Mucosa of gallbladder (tissue), 1 donor: Measurements from ENCODE around the gene RNASEH2A. TPM values are rescaled to one million over a fixed set of nuclear protein-coding genes. Genes with fewer than 3 reads are reported as not detected.

Source experiments
- DNase-seq: peaks from one replicate; pipeline ENCODE4 v3.0.0-alpha.2; 2020; ENCODE audit warnings: low spot score
- total RNA-seq: library from RNA; stranded (reverse); gene quantifications from one replicate; pipeline ENCODE4 v1.2.1, GENCODE V29; 2021
- donor health status: DM: no; HTN: no; CAD: no.

Gene RNASEH2A
- total RNA-seq = 7.3 TPM

GRCh38 chr19:12806242-12807081 is at the start of gene RNASEH2A:
RNASEH2A (plus strand) TSS chr19:12806584; CDS start chr19:12806674, 90 bp downstream.
- DNase-seq = peak; percentile 91

GRCh38 chr19:12757544-12758274 is 48.7 kb upstream of the RNASEH2A start:
- peak; percentile 62 for DNase-seq

GRCh38 chr19:12759686-12760085 is 46.7 kb upstream of the RNASEH2A start:
- no peak for DNase-seq

GRCh38 chr19:12763100-12763499 is 43.3 kb upstream of the RNASEH2A start:
- DNase-seq = no peak

- DNase-seq = no peak
These were observed 41.7 kb upstream of the RNASEH2A start for GRCh38 chr19:12764698-12765097.

- DNase-seq = peak; percentile 74
These were observed 40.3 kb upstream of the RNASEH2A start for GRCh38 chr19:12766051-12766521.

GRCh38 chr19:12767150-12767549 is 39.2 kb upstream of the RNASEH2A start:
- DNase-seq = no peak

GRCh38 chr19:12767666-12768065 is 38.7 kb upstream of the RNASEH2A start:
- DNase-seq = no peak

GRCh38 chr19:12769689-12770088 is 36.7 kb upstream of the RNASEH2A start:
- DNase-seq = no peak

GRCh38 chr19:12770922-12771321 is 35.5 kb upstream of the RNASEH2A start:
- no peak for DNase-seq

GRCh38 chr19:12772323-12772722 is 34.1 kb upstream of the RNASEH2A start:
- no peak for DNase-seq

GRCh38 chr19:12773571-12773970 is 32.8 kb upstream of the RNASEH2A start:
- no peak for DNase-seq

GRCh38 chr19:12774588-12775555 is 31.5 kb upstream of the RNASEH2A start, which contains the start of gene HOOK2:
HOOK2 (minus strand) TSS chr19:12775552; CDS start chr19:12775449, 103 bp downstream.
- peak; percentile 94 for DNase-seq

- peak; percentile 72 for DNase-seq
These were observed 29.0 kb upstream of the RNASEH2A start for GRCh38 chr19:12777217-12778016.

- peak; percentile 57 for DNase-seq
These were observed 28.1 kb upstream of the RNASEH2A start for GRCh38 chr19:12778017-12778904.

- no peak for DNase-seq
These were observed 27.6 kb upstream of the RNASEH2A start for GRCh38 chr19:12778905-12779161.

GRCh38 chr19:12779162-12779993 is 27.0 kb upstream of the RNASEH2A start:
- no peak for DNase-seq

- no peak for DNase-seq
These were observed 24.3 kb upstream of the RNASEH2A start for GRCh38 chr19:12782174-12782423.
